Pons (tissue), 1 donor: ENCODE measurements around the gene GOLGA6C.
"Not testable (repeated sequence)": the region's sequence is repeated elsewhere in the genome, so short reads cannot be mapped to it uniquely, and the experiment has no call there.

Experiments
- DNase-seq: peaks from one replicate; pipeline ENCODE4 v3.0.0-alpha.2; 2016; ENCODE audit warnings: low spot score

Gene GOLGA6C

GRCh38 chr15:75227663-75228280 is 30.4 kb upstream of the GOLGA6C start:
- no peak for DNase-seq

GRCh38 chr15:75228787-75229186 is 29.3 kb upstream of the GOLGA6C start:
- no peak for DNase-seq

GRCh38 chr15:75229191-75230015 is 28.7 kb upstream of the GOLGA6C start:
- DNase-seq = no peak

GRCh38 chr15:75230016-75230343 is 28.2 kb upstream of the GOLGA6C start:
- no peak for DNase-seq

DNA sequence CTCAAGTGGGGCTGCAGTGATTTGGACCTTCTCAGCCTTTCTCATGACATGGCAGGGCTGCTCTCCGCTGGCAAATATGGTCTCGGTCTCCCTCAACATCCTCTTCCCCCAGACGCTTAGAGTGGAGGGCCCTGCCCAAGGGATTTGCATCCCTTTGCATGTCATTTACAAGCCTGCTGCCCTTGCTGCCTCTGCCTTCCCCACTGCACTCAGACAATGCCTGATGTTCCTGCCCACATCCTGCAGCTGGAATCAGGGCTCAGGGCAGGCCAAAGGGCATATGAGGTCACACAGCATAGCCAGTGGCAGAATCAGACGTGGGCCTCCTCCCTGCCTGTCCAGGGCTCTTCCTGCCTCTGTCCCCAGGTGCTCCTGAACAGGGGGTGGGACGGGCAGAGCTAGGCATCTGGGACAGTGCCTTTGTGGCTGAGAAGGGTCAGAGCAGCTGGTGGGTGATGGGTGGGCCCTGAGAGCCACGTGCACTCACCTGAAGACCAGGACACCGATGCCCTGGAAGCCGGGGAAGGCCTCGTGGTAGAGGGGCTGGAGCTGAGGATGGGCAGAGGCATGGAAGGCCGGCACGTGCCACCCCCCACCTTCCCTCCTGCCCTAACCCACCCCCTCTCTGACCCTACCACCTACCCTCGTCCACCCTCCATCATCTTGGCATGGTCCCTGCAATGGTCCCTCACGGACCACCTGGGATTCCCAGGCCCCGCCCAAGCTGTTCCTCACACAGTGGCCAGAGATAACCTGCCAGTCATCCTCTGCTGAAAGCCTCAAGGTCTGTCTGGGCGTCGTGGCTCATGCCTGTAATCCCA is 27.4 kb upstream of the GOLGA6C start:
- no peak for DNase-seq

DNA sequence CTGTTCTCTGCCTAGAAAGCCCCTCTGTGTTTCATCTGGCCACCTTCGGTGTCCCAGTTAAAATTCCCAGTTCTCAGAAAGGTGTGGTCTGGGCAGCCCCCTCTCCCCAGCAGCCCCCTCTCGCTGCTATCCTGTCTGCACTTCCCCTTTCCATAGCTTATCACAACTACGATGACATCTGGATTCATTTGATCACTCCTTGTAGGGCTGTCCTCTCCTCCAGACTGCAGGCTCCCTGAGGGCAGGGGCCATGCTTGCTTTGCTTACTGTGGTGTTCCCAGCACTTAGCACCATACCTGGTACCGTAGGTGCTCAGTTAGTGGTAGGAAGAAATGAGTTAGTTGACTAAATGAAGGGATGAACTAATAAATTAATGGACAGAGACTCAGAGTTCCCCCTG is 26.3 kb upstream of the GOLGA6C start:
- no peak for DNase-seq

GRCh38 chr15:75232252-75232813 is 25.8 kb upstream of the GOLGA6C start:
- DNase-seq = no peak

GRCh38 chr15:75232826-75233503 is 25.2 kb upstream of the GOLGA6C start:
- DNase-seq = no peak

GRCh38 chr15:75233504-75234190 is 24.5 kb upstream of the GOLGA6C start:
- no peak for DNase-seq

GRCh38 chr15:75234191-75234810 is 23.8 kb upstream of the GOLGA6C start:
- no peak for DNase-seq

GRCh38 chr15:75235051-75235673 is 23.0 kb upstream of the GOLGA6C start:
- no peak for DNase-seq

DNA sequence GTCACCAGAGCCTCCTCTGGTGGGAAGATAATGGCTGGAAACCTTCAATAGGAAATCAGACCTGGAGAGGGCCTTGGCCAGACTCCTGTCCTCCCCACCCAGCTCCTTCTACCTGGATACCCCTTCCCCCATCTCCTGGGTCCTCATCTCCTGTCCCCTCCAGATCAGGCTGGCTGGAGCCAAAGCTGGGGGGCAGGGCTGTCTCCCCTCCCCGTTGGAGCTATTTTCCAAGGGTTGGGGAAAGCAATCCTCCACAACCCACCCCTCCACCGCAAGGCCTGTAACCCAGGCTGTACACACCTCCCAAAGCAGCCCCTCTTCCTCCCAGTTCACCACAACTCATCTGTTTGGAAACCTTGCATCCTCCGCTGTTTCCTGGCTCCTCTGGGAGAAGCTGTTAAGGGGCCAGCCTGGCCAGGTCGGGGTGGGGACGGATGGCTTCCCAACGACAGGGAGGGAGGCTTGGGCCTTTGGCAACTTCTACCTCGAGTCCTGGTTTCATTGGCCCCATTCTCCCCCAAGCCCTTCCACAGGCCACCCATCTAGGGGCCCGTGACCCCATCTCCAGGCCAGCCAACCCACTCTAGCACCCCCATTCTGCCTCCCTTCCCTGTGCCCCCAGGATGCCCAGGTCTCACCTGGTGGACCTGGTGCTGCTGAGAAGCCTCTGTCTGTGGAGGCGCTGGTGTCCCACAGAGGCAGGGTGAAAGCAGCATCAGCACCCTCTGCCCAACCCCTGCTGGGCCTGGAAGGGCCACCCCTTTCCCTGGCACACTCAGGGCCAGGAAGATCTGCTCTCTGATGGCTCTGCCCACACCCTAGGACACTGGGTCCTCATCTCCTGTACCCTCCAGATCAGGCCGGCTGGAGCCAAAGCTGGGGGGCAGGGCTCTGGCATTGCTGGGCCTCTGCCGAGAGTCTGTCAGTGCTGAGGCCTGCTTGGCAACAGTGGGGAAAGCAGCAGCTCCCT is 22.1 kb upstream of the GOLGA6C start:
- DNase-seq = no peak

- no peak for DNase-seq
Measured at GRCh38 chr15:75237316-75237982, 20.7 kb upstream of the GOLGA6C start.

- no peak for DNase-seq
Measured at GRCh38 chr15:75238150-75238549, 20.0 kb upstream of the GOLGA6C start.

- DNase-seq = not testable (repeated sequence)
Measured at GRCh38 chr15:75245741-75246140, 12.4 kb upstream of the GOLGA6C start.

DNA sequence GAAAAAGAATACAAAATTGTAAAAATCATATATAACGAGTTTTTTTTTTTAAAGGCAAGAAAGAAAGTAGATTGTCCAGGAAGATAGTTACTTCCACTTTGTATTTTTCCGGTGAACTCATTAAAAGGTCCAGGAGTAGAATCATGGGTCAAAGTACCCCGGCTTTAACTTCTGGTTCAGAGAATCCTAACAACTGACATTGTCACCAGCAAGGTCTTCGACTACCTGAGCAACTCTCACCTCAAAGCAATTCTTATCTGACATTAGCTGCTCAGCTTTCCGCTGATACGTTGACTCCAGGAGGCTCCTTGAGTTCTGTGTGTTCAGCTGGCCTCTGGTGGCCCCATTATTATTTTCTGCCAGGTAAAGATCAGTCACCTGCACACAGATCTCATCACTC is 9.1 kb upstream of the GOLGA6C start:
- DNase-seq = not testable (repeated sequence)

GRCh38 chr15:75249726-75250125 is 8.4 kb upstream of the GOLGA6C start:
- no peak for DNase-seq

- not testable (repeated sequence) for DNase-seq
Measured at GRCh38 chr15:75251343-75251742, 6.8 kb upstream of the GOLGA6C start.

DNA sequence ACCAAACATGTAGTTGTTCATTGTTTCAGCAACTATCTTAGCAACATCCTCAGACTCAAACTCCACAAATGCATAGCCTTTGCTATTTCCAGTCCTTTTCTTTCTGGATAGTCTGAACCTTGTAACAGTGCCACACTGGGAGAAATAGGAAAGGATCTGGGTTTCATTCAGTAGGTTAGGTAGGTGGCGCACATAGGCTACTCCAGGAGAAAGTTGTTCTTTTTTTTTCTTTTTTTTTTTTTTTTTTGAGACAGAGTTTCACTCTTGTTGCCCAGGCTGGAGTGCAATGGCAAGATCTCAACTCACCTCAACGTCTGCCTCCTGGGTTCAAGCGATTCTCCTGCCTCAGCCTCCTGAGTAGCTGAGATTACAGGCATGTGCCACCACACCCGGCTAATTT is 5.8 kb upstream of the GOLGA6C start:
- DNase-seq = not testable (repeated sequence)
